Measurements from ENCODE around the gene ITGBL1. TPM values are rescaled to one million over a fixed set of nuclear protein-coding genes. Genes with fewer than 3 reads are reported as not detected.
A peak's percentile ranks its signal among the peaks of the same experiment; 100 is the strongest.

Gene ITGBL1
- total and polyA plus RNA-seq, 2 donors (not counting 3 experiments of a cell fraction or from before 2014, with no cell fraction given), result 4.6 to 8.8 TPM

DNA sequence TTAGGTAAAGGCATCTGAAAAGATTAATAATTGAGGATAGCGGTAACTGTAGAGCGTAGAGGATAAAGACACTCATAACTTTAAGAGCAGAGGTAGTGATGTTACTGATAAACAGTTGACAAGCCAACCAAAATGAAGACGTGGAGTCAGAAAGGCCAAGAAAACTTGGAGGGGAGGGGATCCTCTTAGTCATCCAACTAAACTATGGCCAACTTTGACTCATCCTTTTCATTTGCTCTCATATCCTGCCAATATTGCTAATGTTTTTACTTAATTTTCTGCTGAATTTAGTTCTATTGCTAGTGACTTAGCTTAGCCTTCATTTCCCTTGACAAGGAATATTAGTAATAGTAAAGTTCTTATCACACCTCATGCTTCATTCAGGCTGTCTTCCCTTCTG lies 13.4 kb downstream of the ITGBL1 start:
- DNase-seq (ENCODE audit: low read depth, low spot score) (peak; percentile 7), FAIRE-seq (no peak)
- POLR2A ChIA-PET, result no interaction called here
- Histone ChIP-seq H3K4me3 (replicated peaks in 1 of 3; ENCODE audit: insufficient read depth in 1 of 3, low read depth in 1 of 3, low read length in 3 of 3) (no peak overlapping the region), H3K27me3 (ENCODE audit: control insufficient read depth in 2 of 2, insufficient read depth in 2 of 2, low read length in 2 of 2) (no peaks in the 10 kb centered on the region), H3K9ac (replicated peaks; ENCODE audit: extremely low read depth, insufficient read depth, low read length) (no peak overlapping the region), H3K9me3 (replicated peaks; ENCODE audit: control insufficient read depth, insufficient read depth, low read length) (no peaks in the 10 kb centered on the region), H3K27ac (ENCODE audit: insufficient read depth, low read depth, low read length) (no peak overlapping the region), H3K36me3 (ENCODE audit: control insufficient read depth in 2 of 2, extremely low read depth in 1 of 2, insufficient read depth in 2 of 2, low read length in 2 of 2) (no peaks in the 10 kb centered on the region), H3K4me1 (ENCODE audit: control insufficient read depth, extremely low read depth, insufficient read depth, low read length) (peaks cover 5% of the 10 kb centered on the region), H3K4me2 (ENCODE audit: insufficient read depth, low read length) (no peak overlapping the region), H3K79me2 (ENCODE audit: control insufficient read depth, insufficient read depth, low read length) (no peaks in the 10 kb centered on the region), H2AFZ (ENCODE audit: low read depth, low read length) (no peak overlapping the region), H4K20me1 (replicated peaks; ENCODE audit: control insufficient read depth, extremely low read depth, insufficient read depth, low read length) (no peaks in the 10 kb centered on the region), H3K9me1 (replicated peaks; ENCODE audit: control insufficient read depth, extremely low read depth, insufficient read depth, low read length) (no peaks in the 10 kb centered on the region)
- TF ChIP-seq FOS (IDR thresholded peaks at IDR 0.05; ENCODE audit: borderline replicate concordance, insufficient read depth, low read length), result peak; percentile 88
- TF ChIP-seq EZH2 (IDR thresholded peaks at IDR 0.05; ENCODE audit: borderline replicate concordance, low read depth, low read length, severe bottlenecking), result no peak
- TF ChIP-seq, protein P1, sequence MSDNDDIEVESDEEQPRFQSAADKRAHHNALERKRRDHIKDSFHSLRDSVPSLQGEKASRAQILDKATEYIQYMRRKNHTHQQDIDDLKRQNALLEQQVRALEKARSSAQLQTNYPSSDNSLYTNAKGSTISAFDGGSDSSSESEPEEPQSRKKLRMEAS (IDR thresholded peaks at IDR 0.05; ENCODE audit: insufficient read depth, insufficient read length), result no peak
- TF ChIP-seq, protein P2, sequence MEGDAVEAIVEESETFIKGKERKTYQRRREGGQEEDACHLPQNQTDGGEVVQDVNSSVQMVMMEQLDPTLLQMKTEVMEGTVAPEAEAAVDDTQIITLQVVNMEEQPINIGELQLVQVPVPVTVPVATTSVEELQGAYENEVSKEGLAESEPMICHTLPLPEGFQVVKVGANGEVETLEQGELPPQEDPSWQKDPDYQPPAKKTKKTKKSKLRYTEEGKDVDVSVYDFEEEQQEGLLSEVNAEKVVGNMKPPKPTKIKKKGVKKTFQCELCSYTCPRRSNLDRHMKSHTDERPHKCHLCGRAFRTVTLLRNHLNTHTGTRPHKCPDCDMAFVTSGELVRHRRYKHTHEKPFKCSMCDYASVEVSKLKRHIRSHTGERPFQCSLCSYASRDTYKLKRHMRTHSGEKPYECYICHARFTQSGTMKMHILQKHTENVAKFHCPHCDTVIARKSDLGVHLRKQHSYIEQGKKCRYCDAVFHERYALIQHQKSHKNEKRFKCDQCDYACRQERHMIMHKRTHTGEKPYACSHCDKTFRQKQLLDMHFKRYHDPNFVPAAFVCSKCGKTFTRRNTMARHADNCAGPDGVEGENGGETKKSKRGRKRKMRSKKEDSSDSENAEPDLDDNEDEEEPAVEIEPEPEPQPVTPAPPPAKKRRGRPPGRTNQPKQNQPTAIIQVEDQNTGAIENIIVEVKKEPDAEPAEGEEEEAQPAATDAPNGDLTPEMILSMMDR (IDR thresholded peaks at IDR 0.05; ENCODE audit: extremely low read depth in 1 of 2, insufficient read depth in 1 of 2, low read depth in 1 of 2, low read length in 2 of 2), result no peak
- peak; percentile 86 for TF ChIP-seq GATA2 (IDR thresholded peaks at IDR 0.05; ENCODE audit: insufficient read depth, insufficient read length, low read depth, low read length)
- dilution Hi-C loops (cut with MboI; ENCODE audit: extremely low pct_ligation_motif_present, low sequenced_read_pairs) (no loop called here), intact Hi-C loops (cut with micrococcal nuclease) (no loop called here)
- BruUV-seq (replicated peaks), result no TSS peak
- CTCF ChIA-PET, result interaction anchor here (1.2 kb wide), 1 partner anchor 321 kb away, joined by 3 read pairs; no protein-coding TSS in a partner anchor

DNA sequence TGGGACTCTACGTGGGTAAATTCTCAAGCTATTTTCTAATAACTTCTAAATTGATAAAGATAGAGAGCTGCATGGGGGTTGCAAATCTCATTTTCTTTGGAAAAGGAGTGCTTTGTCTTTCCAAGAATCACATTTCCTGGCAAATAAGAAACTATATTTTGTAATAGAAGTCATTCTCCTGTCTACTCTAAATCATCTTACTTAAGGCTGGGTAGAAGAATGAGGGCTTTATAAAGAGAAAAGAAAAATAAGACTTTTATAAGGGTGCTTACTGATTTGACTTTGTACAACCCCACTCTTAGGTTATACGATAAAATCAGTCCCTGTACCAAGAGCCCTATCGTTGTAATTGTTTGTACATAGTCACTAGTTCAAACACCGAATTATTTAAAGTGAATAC lies 14.9 kb downstream of the ITGBL1 start:
- Histone ChIP-seq H3K27me3 (ENCODE audit: control insufficient read depth in 2 of 2, insufficient read depth in 2 of 2, low read length in 2 of 2) (no peaks in the 10 kb centered on the region), H3K36me3 (ENCODE audit: control insufficient read depth in 2 of 2, extremely low read depth in 1 of 2, insufficient read depth in 2 of 2, low read length in 2 of 2) (no peaks in the 10 kb centered on the region), H3K27ac (ENCODE audit: insufficient read depth, low read depth, low read length) (no peak overlapping the region), H3K9me1 (replicated peaks; ENCODE audit: control insufficient read depth, extremely low read depth, insufficient read depth, low read length) (no peaks in the 10 kb centered on the region), H2AFZ (ENCODE audit: low read depth, low read length) (no peak overlapping the region), H3K4me3 (replicated peaks in 1 of 3; ENCODE audit: insufficient read depth in 1 of 3, low read depth in 1 of 3, low read length in 3 of 3) (no peak overlapping the region), H3K4me1 (ENCODE audit: control insufficient read depth, extremely low read depth, insufficient read depth, low read length) (peaks cover 5% of the 10 kb centered on the region), H4K20me1 (replicated peaks; ENCODE audit: control insufficient read depth, extremely low read depth, insufficient read depth, low read length) (no peaks in the 10 kb centered on the region), H3K9ac (replicated peaks; ENCODE audit: extremely low read depth, insufficient read depth, low read length) (no peak overlapping the region), H3K9me3 (replicated peaks; ENCODE audit: control insufficient read depth, insufficient read depth, low read length) (no peaks in the 10 kb centered on the region), H3K4me2 (ENCODE audit: insufficient read depth, low read length) (no peak overlapping the region), H3K79me2 (ENCODE audit: control insufficient read depth, insufficient read depth, low read length) (no peaks in the 10 kb centered on the region)
- no peak for DNase-seq (ENCODE audit: low read depth, low spot score)
- FAIRE-seq, result no peak
- no TSS peak for BruUV-seq (replicated peaks)
- ChIA-PET CTCF (interaction anchor here (3.7 kb wide), 1 partner anchor 322 kb away, joined by 16 read pairs; no protein-coding TSS in a partner anchor), POLR2A (no interaction called here)
- dilution Hi-C loops (cut with MboI; ENCODE audit: extremely low pct_ligation_motif_present, low sequenced_read_pairs) (no loop called here), intact Hi-C loops (cut with micrococcal nuclease) (no loop called here)
- TF ChIP-seq, protein P1 (IDR thresholded peaks at IDR 0.05; ENCODE audit: insufficient read depth, insufficient read length), result no peak
- TF ChIP-seq FOS (IDR thresholded peaks at IDR 0.05; ENCODE audit: borderline replicate concordance, insufficient read depth, low read length) (no peak), POLR2AphosphoS5 (IDR thresholded peaks at IDR 0.05; ENCODE audit: insufficient read depth, low read depth, low read length) (no peak), MYC (IDR thresholded peaks at IDR 0.05; ENCODE audit: low read depth, low read length) (no peak), GATA2 (IDR thresholded peaks at IDR 0.05; ENCODE audit: insufficient read depth, insufficient read length, low read depth, low read length) (no peak), POLR2A (IDR thresholded peaks at IDR 0.05; ENCODE audit: low read depth, low read length) (no peak), JUN (IDR thresholded peaks at IDR 0.05; ENCODE audit: borderline replicate concordance, insufficient read depth, insufficient read length, low read depth) (no peak), EZH2 (IDR thresholded peaks at IDR 0.05; ENCODE audit: borderline replicate concordance, low read depth, low read length, severe bottlenecking) (no peak)
- TF ChIP-seq, protein P2 (IDR thresholded peaks at IDR 0.05; ENCODE audit: extremely low read depth in 1 of 2, insufficient read depth in 1 of 2, low read depth in 1 of 2, low read length in 2 of 2), result no peak

All from endothelial cell of umbilical vein (primary cell).